ENCODE data around the gene CERS6.

- TF ChIP-seq, protein P1, sequence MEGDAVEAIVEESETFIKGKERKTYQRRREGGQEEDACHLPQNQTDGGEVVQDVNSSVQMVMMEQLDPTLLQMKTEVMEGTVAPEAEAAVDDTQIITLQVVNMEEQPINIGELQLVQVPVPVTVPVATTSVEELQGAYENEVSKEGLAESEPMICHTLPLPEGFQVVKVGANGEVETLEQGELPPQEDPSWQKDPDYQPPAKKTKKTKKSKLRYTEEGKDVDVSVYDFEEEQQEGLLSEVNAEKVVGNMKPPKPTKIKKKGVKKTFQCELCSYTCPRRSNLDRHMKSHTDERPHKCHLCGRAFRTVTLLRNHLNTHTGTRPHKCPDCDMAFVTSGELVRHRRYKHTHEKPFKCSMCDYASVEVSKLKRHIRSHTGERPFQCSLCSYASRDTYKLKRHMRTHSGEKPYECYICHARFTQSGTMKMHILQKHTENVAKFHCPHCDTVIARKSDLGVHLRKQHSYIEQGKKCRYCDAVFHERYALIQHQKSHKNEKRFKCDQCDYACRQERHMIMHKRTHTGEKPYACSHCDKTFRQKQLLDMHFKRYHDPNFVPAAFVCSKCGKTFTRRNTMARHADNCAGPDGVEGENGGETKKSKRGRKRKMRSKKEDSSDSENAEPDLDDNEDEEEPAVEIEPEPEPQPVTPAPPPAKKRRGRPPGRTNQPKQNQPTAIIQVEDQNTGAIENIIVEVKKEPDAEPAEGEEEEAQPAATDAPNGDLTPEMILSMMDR (IDR thresholded peaks at IDR 0.05): no peak
- TF ChIP-seq POLR2A (IDR thresholded peaks at IDR 0.05): no peak
These were observed 131.2 kb downstream of the CERS6 start for GRCh38 chr2:168587307-168587706.

Measured in body of pancreas (tissue), 4 donors.